ENCODE results near the gene RCC1. TPM values are rescaled to one million over a fixed set of nuclear protein-coding genes. Genes with fewer than 3 reads are reported as not detected.

The RCC1 gene
- total RNA-seq, 2 donors from 2014 or later = 10.7 to 15.1 TPM

Other genes starting within 250 kb of the RCC1 start
- gene SESN2, start 246.5 kb upstream of the RCC1 start, total RNA-seq = 10 to 100 TPM; 16.6 to 35.3 TPM
- 1 to 10 TPM; 4.6 to 4.7 TPM for gene MED18, start 177.0 kb upstream of the RCC1 start, total RNA-seq
- 10 to 100 TPM; 20.9 to 23.9 TPM for gene PHACTR4, start 136.3 kb upstream of the RCC1 start, total RNA-seq
- 10 to 100 TPM; 24.5 to 27.9 TPM for gene TRNAU1AP, start 47.0 kb downstream of the RCC1 start, total RNA-seq
- not detected for gene RAB42, start 86.2 kb downstream of the RCC1 start, total RNA-seq
- gene TAF12, start 137.0 kb downstream of the RCC1 start, total RNA-seq = 10 to 100 TPM; 14.2 to 15.8 TPM
- gene RNU11, start 142.6 kb downstream of the RCC1 start, total RNA-seq = not detected
- gene GMEB1, start 162.7 kb downstream of the RCC1 start, total RNA-seq = 10 to 100 TPM; 11.8 to 13.1 TPM
- gene YTHDF2, start 230.9 kb downstream of the RCC1 start, total RNA-seq = 10 to 100 TPM; 70.9 to 79.7 TPM